HG03378 (cell line): ENCODE data around the gene UTS2B.

Experiments used
- ATAC-seq: cut with Tn5 transposase; IDR thresholded peaks from one replicate; pipeline ENCODE4 v1.9.1; 2021; ENCODE audit warnings: mild to moderate bottlenecking, moderate library complexity; ENCODE audit not compliant: unreplicated experiment

UTS2B gene

GRCh38 chr3:191328383-191328961 is 1.9 kb downstream of the UTS2B start:
- ATAC-seq = no peak

- ATAC-seq = no peak
Measured at GRCh38 chr3:191327526-191327925, 2.8 kb downstream of the UTS2B start.

- ATAC-seq = no peak
Measured at GRCh38 chr3:191324936-191325335, 5.4 kb downstream of the UTS2B start.

- ATAC-seq = no peak
Measured at GRCh38 chr3:191321019-191321767, 9.1 kb downstream of the UTS2B start.

GRCh38 chr3:191320316-191320715 is 10.0 kb downstream of the UTS2B start:
- ATAC-seq = no peak

- no peak for ATAC-seq
Measured at GRCh38 chr3:191316876-191317603, 13.3 kb downstream of the UTS2B start.

GRCh38 chr3:191314109-191314728 is 16.1 kb downstream of the UTS2B start:
- no peak for ATAC-seq

- no peak for ATAC-seq
Measured at GRCh38 chr3:191313296-191313695, 17.0 kb downstream of the UTS2B start.

- no peak for ATAC-seq
Measured at GRCh38 chr3:191307341-191307740, 23.0 kb downstream of the UTS2B start.

GRCh38 chr3:191306428-191306827 is 23.9 kb downstream of the UTS2B start:
- ATAC-seq = no peak

- ATAC-seq = no peak
Measured at GRCh38 chr3:191303596-191303995, 26.7 kb downstream of the UTS2B start.

GRCh38 chr3:191302451-191302850 is 27.9 kb downstream of the UTS2B start:
- ATAC-seq = no peak

GRCh38 chr3:191301782-191302411 is 28.4 kb downstream of the UTS2B start:
- ATAC-seq = no peak

- ATAC-seq = peak; percentile 82
Measured at GRCh38 chr3:191301017-191301416, 29.3 kb downstream of the UTS2B start.

- ATAC-seq = no peak
Measured at GRCh38 chr3:191300422-191300821, 29.9 kb downstream of the UTS2B start.

GRCh38 chr3:191298846-191299245 is 31.5 kb downstream of the UTS2B start:
- no peak for ATAC-seq

GRCh38 chr3:191296041-191296541 is 34.2 kb downstream of the UTS2B start:
- ATAC-seq = peak; percentile 85

GRCh38 chr3:191294291-191294690 is 36.0 kb downstream of the UTS2B start:
- ATAC-seq = no peak

- no peak for ATAC-seq
Measured at GRCh38 chr3:191292243-191293015, 37.9 kb downstream of the UTS2B start.
